ENCODE data around the gene EPHB6.

The EPHB6 gene

DNA sequence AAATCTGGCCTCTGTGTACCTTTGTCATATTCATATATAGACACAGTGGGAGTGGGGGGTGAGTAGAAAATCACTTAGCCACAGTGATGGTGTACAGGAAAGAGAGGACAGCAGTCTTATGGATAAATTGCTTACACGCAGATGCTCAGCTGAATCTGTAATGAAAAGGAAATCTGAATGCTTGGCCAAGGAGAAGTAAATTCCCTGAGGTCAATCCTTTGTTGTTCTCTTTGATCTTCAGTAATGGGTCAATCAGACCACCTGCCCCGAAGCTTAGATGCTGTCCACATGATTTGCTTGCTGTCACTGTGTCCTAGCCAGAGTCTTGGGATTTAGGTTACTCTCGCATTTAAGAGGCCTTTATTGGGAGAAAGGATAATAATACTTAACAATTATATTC is 18.4 kb upstream of the EPHB6 start:
- DNase-seq, result no peak

- no peak for DNase-seq
Observed at GRCh38 chr7:142838461-142839213, 16.2 kb upstream of the EPHB6 start.

GRCh38 chr7:142842251-142842766 is 12.6 kb upstream of the EPHB6 start:
- no peak for DNase-seq

- DNase-seq, result no peak
Observed at GRCh38 chr7:142847353-142847752, 7.5 kb upstream of the EPHB6 start.

DNA sequence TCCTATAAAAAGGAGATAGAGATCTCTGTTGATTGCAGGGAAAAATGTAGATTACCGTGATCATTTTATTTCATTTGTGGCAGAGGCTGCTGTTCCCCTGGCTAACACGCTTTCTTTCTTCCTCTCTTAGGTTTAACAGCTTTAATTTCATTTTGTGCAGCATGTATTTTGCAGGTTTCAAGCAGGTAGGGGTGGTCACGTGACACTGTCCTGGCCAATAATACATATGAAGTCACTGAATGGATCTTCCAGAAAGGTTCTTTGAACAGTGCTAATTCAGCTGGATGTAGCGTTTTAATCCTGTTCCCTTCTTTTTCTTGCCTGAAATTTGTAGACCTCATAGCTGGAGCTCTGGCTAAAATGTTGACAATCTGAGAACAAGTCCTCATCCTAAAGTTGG is 3.6 kb upstream of the EPHB6 start:
- DNase-seq, result no peak

DNA sequence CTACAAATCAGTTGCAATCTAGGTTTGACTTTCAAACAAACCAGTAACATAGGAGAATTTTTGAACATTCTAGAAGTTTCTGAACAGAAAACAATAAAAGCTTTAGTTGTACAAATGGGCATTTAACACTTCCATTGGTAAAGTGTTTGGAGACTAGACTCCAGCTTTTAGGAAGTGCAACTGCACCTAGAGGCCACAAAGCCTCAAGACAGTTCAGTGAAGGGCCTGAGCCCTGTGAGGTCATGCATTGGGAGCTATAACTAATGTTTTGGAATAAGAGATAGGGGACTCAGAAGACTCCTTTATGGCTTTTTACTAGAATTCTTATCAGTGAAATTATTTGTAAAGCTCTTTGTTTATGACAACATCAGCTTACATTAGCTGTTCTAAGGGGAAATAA is 3.0 kb upstream of the EPHB6 start:
- no peak for DNase-seq

DNA sequence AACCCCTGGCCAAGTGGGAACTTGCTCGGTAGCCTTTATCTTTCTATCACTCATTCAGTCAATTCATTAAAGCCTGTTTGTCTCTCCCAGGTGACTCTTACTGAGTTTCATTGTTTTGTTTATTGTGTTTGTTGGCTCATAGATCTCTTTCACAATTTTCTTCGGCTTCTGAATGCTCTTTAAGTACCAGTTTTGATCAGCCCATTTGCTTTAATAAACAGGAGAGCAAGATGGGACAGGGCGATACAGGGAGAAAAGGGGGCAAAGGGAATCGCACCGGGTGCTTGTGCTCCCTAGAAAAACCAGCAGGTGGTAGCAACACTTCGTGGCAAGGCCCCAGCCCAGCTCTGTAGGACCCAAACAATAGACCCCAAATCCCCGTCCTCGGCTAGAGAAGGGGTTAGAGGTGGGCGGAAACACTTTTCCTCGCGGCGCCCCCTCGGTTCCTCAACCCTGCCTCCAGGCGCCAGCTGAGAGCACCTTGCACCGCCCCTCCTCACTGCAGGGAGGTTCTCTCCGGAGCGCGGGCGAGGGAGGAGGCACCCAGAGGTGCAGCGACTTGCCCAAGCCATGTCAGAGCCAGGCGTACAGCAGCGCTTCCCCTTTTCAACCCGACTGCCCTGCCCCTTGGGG is 1.0 kb upstream of the EPHB6 start:
- DNase-seq, result peak; percentile 4

GRCh38 chr7:142855114-142855743 is 353 bp downstream of the EPHB6 start:
- no peak for DNase-seq

DNA sequence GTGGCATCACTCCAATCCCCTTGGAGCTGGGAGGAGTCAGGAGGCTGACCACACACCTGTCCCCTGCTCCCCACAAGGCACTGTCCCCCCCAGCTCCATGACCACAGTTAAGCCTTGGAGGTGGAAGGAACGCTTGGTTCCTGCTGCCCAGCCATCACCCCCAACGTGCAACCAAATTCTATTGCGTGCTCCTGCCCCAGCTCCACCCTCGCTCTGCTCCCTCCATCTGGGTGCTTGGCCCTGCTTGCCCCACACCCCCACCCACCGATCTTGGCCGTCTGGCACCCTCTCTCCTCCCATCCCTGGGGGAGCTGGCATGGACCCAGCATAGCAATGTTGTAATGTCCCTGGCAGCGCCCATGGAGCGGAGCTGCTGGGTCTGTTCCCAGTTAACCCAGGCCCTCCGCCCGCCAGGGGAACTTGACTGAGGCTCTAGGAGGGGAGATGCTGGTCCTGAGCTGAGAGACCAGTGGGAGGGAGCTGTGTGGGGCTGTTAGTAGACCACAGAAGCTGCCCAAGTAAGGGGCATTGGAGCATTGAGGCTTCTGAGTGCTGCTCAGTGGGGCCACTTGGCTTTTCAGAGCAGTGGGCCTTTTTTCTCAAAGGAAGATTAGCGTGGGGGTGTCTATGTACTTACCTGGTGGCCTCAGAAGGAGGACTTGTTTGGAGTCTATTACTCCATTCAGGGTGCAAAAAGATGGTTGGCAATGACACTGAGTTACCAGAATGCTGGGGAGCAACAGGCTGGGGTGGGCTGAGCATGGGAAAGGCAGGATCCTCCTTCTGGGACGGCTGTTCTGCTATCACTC is 1.1 kb downstream of the EPHB6 start:
- DNase-seq, result no peak

DNA sequence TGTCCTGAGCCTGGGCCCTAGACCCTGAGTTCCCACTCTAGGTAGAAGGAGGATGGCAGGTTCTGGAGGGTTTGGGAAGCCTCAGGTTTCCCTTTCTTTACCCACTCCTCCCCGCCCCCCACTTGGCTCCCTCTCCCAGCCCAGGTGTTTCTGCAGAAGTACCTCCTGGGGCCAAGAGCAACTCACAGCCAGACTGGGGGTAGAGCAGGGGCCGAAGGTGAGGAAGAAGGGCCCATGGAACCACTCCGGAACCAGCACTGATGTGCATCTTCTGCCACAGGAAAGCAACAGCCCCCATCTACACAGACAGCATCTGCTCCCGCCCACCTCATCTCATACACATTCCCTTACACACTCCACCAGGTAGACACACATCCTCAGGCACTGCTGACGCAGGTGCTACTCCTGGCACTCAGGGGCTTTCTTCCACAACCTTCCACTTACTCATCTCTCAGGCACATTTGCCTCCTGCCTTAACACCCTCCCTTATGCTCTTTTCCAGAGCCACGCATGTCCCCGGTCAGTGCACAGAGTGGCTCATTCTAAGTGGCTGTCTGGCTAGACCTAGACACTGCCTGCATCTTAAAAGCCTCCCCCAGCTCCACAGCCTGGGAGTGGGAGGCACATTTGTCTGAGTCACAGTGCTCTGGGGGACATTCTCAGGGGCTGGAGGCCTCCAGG is 1.8 kb downstream of the EPHB6 start:
- DNase-seq, result no peak

- DNase-seq, result no peak
Observed at GRCh38 chr7:142857625-142858024, 2.7 kb downstream of the EPHB6 start.

DNA sequence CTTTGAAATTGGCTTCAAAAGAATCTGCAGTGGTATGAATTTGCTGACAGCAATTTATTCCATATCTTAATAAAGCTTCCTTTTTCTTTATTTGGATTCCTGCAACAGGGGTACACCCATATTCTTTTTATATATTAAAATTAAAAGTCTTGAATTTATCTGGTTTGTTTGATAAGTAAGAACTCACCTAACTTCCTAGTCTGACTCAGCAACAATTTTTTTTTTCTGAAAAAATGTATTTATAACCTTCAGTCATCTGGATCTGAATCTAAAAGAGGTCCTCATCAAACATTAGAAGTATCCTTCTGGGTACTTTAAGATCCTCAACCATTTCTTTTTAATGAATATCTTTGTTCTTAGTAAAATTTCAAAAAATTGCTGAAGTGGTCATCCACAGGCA is 4.5 kb downstream of the EPHB6 start:
- DNase-seq, result no peak

- no peak for DNase-seq
Observed at GRCh38 chr7:142859829-142860228, 5.0 kb downstream of the EPHB6 start.

DNA sequence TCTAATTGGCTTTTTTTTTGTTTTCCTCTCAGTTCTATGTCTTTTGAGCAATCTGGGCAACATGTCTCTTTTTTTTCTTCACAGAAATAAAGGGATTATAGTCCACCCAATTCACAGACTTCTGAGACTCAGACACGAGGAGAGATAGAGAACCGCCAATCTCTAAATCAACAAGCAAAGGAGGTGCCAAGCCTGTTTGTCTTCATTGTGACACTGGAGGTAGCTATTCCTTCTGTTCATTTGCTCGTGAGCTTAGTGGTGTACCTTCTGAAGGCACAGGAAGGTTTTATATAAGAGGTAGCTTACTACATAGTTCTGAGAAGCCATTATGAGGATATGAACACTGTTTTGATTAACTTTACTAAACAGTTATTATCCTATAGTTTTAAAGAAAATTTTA is 6.1 kb downstream of the EPHB6 start:
- DNase-seq, result no peak

GRCh38 chr7:142862351-142862750 is 7.5 kb downstream of the EPHB6 start:
- no peak for DNase-seq

DNA sequence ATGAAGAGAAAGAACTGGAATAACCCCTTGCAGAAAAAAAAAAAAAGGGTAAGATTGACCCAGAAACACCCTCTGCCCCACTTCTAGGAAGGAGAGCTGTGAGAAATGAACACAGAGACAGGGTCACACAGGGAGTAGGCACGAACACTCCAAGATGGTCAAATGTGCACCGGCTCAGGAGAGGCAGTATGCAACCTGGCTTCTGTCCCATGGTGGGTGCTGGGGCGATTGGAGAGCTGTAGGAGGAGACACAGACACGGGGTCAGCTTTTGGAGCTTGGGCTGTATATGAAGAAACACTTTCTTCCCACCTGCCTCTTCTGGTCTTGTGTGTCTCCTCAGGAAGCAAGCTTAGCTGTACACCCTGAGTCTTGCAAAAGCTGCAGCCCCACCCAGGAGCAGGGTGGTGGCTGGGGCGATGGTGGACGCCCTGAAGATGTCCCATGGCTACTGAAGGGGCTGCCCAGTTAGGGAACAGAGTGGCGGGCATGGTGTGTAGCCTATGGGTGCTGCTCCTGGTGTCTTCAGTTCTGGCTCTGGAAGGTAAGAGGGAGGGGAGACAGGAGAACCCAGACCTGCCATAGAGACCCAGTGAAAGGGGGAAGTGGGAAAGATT is 8.0 kb downstream of the EPHB6 start:
- DNase-seq, result no peak

- no peak for DNase-seq
Observed at GRCh38 chr7:142863891-142864685, 9.2 kb downstream of the EPHB6 start.

DNA sequence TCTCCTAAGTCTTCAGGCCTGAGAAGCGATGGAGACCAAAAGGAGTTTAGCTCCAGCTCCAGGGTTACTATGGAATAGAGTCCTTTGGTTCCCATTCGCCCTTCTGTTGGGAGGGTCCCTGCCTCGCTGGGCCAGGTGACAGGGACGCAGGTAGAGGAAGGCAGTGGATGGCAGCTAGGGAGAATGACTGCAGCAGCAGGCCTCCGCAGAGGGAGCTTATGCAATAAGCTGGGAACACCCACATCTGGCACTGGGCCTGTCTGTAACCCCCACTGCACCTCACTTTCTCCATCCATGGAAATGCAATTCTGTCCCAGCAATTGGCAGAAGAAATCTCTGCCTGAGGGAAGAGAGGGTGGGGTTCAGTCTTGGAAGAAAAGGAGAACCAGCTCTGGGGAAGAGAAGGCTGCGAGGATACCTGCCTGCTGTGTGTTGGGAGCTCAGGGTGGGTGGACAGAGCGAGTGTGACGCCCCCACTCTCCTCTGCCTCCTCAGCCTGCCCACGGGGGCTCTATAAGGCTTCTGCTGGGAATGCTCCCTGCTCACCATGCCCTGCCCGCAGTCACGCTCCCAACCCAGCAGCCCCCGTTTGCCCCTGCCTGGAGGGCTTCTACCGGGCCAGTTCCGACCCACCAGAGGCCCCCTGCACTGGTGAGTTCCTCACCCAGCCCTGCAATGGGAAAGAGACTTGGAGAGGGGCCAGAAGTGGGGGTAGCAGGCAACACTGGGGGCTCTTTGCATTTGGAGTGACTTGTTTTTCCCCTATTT is 10.3 kb downstream of the EPHB6 start:
- no peak for DNase-seq

GRCh38 chr7:142865766-142866165 is 10.9 kb downstream of the EPHB6 start:
- DNase-seq, result no peak

DNA sequence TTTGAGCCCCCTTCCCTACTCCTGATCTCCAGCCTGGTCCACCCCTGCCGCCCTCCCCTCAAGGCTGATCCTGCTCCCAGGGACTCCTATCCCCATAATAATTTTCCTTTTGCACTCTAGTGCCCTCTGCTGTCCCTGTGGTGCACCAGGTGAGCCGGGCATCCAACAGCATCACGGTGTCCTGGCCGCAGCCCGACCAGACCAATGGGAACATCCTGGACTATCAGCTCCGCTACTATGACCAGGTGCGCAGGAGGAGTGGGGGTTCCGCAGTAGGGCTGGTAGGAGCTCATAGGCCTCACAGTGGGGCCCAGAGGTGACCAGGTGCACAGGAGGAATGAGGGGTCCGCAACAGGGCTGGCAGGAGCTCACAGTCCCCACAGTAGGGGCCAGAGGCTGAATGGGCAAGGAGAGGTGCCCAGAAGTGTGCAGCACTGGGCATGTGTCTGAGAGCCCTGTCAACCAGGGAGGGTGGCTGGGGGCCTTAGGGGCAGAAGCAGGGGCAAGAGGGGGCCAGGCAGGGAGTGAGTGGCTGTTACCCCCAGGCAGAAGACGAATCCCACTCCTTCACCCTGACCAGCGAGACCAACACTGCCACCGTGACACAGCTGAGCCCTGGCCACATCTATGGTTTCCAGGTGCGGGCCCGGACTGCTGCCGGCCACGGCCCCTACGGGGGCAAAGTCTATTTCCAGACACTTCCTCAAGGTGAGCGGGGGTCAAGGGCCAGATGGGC is 11.7 kb downstream of the EPHB6 start:
- no peak for DNase-seq
